Measurements from ENCODE around the gene SLC4A1.

DNA sequence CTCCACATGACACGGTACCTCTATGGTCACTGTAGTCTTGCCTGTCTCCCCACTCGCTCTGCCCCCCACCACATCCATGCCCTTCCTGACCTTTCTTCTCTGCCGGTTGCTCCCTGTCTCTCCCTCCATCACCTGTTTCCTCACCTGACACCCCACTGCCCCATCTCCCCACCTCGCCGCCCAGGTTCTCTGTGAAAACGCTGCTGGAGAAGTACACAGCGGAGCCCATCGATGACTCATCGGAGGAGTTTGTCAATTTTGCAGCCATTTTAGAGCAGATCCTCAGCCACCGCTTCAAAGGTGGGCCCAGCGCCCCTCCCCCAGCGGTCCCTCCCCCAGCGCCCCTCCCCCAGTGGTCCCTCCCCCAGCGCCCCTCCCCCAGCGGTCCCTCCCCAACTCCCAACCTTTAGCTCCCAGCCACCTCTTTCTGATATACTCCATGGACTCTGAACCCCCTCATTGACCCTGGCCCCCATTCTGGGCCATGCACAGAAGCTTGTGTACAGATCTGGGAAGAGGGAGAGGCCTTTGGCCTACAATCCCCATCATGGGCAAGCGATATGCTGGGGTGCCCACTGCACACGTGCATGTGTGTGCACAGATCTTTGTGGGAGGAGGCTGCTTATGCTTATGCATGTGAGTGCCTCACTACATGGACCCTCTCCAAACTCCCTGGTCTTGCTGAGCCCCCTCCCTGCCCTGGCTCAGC is 44.6 kb upstream of the SLC4A1 start:
- TF ChIP-seq, protein P1, sequence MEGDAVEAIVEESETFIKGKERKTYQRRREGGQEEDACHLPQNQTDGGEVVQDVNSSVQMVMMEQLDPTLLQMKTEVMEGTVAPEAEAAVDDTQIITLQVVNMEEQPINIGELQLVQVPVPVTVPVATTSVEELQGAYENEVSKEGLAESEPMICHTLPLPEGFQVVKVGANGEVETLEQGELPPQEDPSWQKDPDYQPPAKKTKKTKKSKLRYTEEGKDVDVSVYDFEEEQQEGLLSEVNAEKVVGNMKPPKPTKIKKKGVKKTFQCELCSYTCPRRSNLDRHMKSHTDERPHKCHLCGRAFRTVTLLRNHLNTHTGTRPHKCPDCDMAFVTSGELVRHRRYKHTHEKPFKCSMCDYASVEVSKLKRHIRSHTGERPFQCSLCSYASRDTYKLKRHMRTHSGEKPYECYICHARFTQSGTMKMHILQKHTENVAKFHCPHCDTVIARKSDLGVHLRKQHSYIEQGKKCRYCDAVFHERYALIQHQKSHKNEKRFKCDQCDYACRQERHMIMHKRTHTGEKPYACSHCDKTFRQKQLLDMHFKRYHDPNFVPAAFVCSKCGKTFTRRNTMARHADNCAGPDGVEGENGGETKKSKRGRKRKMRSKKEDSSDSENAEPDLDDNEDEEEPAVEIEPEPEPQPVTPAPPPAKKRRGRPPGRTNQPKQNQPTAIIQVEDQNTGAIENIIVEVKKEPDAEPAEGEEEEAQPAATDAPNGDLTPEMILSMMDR (IDR thresholded peaks at IDR 0.05), result no peak
- no peak for TF ChIP-seq SP1 (CRISPR knock-in tag; conservative IDR thresholded peaks at IDR 0.05)
- no peak for TF ChIP-seq FOXK1 (CRISPR knock-in tag; IDR thresholded peaks at IDR 0.05)
- no peak for TF ChIP-seq JUN (CRISPR knock-in tag; IDR thresholded peaks at IDR 0.05)
- TF ChIP-seq, protein P2, sequence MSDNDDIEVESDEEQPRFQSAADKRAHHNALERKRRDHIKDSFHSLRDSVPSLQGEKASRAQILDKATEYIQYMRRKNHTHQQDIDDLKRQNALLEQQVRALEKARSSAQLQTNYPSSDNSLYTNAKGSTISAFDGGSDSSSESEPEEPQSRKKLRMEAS (CRISPR knock-in tag; IDR thresholded peaks at IDR 0.05), result no peak
